HG02870 (cell line): Measurements from ENCODE around the gene TTBK1.

Experiments
- ATAC-seq: cut with Tn5 transposase; IDR thresholded peaks from one replicate; pipeline ENCODE4 v1.9.1; 2021; ENCODE audit warnings: mild to moderate bottlenecking, moderate library complexity; ENCODE audit not compliant: unreplicated experiment

The TTBK1 gene

GRCh38 chr6:43222418-43223059 is 20.7 kb upstream of the TTBK1 start:
- no peak for ATAC-seq

- ATAC-seq: no peak
These were observed 20.1 kb upstream of the TTBK1 start for GRCh38 chr6:43223175-43223574.

DNA sequence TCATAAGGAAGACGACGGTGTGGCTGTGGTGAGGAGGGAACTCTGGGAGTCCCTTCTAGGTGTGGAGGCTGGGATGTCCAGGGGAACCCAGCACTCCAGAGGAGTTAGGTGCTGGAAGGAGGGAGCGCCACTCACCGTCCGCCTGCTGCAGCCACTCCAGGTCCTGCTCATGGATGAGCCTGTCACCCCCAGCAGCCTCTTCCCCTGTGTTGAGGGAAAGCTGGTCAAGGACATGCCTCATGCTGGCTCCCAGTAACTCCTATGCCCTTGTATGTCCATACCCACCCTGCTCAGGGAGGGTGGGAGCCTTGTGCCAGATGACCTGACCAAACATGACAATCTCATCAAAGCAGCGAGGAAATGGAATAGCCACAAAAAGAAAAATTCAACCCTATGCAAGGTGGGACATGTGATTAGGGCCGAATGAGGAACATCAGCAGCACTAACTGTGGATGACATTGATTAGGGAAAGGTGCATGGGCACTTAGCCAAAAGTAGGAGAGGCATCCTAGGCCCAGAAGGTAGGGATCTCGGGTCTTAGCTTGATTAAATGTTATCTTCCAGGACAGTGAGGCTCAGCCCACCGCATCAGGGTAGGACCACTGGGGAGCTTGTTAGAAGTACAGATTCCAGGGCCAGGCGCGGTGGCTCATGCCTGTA is 17.0 kb upstream of the TTBK1 start:
- no peak for ATAC-seq

DNA sequence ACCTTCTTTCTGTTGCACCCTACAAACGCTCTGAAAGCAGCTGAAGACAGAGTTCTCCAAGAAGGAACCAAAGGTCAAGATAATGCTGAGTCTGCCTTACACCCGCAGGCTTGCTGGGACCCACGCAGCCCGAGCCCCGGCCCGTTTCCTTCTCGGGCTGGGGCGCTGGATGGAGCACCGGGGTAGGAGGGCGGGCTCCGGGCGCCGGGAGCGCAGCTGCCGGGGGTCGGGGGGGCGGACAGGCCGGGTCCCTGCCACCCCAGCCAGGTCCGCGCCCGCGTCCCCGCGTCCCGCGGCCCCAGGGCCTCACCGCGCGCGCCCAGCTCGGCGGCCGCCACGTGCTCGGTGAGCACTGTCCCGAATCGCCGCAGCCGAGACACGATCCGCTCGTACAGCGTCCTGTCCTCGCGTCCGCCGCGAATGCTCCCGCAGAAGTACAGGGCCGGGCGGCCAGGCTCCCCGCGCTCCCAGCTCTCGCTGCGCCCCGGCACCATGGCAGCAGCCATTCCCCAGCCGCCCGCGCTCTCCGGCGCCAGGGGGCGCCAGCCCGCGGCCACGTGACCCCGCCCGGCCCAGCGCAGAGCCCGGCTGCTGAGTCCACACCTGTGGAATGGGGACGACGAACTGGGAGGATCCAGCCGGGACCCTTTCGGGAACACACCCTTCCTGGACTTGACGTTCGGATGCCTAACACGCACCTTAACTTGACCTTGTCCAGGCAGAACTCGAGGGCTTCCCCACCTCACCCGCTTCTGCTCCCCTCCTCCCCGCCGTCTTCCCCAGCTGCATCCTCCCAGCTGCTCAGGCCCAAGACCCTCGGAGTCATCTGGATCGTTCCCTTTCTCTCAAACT is 14.1 kb upstream of the TTBK1 start, which contains the start of gene DNPH1:
Gene DNPH1, minus strand, starts transcription at position 531 of the 852 bp plus-strand sequence. Its CDS starts 25 bp downstream, at position 506.
- peak; percentile 61 for ATAC-seq

GRCh38 chr6:43229803-43230620 is 13.3 kb upstream of the TTBK1 start:
- no peak for ATAC-seq

DNA sequence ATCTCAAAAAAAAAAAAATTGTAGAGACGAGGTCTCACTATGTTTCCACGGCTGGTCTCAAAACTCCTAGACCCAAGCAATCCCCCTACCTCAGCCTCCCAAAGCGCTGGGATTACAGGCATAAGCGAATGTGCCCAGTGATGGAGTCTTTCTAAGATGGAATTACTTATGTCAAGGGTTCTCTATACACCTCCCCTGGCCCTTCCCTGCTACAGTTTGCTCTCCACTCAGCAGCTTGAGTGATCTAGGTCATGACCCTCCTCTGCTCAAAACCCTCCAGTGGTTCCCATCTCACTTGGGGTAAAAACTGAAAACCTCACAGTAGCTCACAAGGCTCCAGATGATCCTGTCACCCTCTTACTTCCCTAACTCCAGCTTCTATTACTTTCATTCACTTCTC is 12.2 kb upstream of the TTBK1 start:
- no peak for ATAC-seq

DNA sequence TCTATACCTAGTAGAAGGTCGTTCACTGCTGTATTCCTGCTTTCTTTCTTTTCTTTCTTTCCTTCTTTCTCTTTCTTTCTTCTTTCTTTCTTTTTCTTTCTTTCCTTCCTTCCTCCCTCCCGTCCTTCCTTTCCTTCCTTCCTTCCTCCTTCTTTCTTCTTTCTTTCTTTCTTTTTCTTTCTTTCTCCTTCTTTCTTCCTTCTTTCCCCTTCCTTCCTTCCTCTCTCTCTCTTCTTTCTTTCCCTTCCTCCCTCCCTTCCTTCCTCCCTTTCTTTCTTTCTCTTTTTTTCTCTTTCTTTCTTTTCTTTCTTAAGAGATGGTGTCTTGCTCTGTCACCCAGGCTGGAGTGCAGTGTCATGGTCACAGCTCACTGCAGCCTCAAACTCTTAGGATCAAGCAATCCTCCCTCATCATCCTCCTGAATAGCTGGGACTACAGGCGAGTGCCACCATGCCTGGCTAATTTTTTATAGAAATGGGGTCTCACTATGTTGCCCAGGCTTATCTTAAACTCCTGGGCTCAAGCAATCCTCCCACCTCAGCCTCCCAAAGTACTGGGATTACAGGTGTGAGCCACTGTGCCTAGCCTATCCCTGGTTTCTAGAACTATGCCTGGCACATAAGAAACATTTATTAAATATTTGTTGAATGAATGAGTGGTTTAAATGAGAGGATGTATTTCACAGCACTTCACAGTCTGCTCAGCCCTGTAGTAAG is 11.4 kb upstream of the TTBK1 start:
- no peak for ATAC-seq

GRCh38 chr6:43235841-43236240 is 7.4 kb upstream of the TTBK1 start:
- no peak for ATAC-seq

- no peak for ATAC-seq
These were observed 4.2 kb upstream of the TTBK1 start for GRCh38 chr6:43239054-43239453.

DNA sequence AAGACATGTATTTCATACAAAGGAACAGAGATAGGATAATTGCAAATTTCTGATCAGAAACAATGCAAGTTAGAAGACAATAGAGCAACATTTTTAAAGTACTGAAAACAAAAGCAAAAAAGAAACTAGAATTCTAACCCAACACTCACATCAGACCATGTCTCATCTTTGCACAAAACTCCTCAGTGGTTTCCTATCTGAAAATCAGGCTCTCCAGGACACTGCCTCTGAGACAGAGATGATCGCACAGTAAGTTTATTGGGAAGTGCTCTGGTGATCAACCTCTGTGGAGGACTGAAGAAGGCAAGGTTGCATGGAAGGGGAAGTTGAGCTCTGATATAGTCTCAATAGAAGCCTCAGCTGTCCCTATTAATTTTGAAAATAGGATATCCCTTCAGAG is 2.3 kb upstream of the TTBK1 start:
- ATAC-seq: no peak

GRCh38 chr6:43241446-43241845 is 1.8 kb upstream of the TTBK1 start:
- no peak for ATAC-seq

DNA sequence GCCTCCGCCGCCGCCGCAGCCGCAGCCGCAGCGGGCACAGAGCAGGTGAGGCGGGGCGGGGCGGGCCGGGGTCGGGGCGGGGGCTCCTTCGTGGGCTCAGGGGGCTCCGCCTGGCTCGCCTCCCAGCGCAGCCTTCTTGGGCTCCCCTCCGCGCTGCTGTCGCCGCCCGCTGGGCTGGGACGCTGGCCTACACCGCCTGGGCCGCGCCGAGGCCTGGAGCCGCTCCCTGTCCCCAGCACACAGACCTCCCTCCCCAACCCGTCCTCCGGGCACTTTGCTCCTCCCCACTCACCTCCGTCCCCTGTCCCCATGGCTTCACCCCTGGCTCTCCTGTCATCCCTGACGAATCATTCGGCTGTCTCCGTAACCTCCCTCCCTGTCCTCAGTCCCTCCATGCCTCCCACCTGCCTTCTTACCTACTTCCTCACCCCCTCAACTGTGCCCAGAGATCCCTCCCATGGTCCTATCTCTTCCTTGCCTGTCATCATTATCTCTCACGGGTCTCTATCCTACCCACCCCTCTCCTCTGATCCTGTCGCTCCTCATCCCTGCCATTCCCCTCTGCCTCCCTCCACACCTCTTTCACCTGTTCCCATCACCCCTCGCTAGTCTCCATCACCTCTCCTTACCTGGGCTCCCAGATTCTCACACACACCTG is 512 bp downstream of the TTBK1 start:
- no peak for ATAC-seq

GRCh38 chr6:43246301-43247113 is 3.2 kb downstream of the TTBK1 start:
- peak; percentile 23 for ATAC-seq

- peak; percentile 77 for ATAC-seq
These were observed 4.1 kb downstream of the TTBK1 start for GRCh38 chr6:43247114-43247999.

- ATAC-seq: no peak
These were observed 4.8 kb downstream of the TTBK1 start for GRCh38 chr6:43248101-43248500.

DNA sequence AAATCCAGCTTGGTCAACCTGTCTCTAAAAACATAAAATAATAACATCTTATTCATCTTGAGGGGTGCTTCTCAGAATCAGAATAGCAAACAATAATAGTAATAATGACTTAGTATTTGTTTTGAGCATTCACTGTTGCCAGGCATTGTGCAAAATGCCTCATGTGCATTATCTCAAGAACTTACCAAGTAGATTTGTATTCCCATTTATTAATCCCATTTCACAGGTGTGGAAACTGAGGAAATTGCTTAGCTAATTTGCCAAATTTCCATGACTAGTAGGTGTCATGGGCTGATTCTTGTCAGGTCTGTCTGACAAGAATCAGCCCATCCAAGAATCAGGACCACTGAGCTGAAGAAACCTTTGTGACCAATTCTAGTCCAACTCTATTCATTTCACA is 5.5 kb downstream of the TTBK1 start:
- ATAC-seq: no peak

DNA sequence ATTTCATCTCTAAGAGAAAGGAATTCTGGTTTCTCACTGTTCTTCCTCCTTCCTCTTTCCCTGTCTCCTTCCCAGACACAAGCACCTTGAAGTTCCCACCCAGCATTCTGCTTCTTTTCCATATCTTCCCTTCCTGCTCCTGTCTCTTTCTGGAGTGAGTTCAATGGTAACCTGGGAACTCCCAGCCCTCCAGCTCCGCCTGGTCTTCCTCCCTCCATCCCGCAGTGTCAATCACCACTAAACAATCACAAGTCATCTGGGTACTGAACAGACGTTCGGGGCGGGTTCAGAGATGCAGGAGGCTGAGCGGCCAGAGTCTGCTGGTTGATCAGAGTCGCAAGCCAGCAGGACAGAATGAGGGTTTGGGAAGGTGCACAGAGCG is 7.7 kb downstream of the TTBK1 start:
- ATAC-seq: no peak

DNA sequence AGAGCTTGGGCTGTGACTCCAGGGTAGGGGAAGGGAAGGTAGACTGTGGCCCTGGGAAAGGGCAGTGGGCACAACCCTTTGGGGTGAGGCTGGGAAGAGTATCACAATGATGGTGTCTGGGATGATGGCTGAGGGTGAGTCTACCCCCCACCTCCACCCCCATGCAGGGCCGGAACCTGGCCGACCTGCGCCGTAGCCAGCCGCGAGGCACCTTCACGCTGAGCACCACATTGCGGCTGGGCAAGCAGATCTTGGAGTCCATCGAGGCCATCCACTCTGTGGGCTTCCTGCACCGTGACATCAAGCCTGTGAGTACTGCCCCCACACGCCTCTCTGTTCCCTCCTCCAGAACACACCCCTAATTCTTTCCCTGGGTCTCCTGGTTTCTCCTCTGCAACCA is 10.1 kb downstream of the TTBK1 start:
- no peak for ATAC-seq
